ENCODE measurements around the gene MYOCOS.

DNA sequence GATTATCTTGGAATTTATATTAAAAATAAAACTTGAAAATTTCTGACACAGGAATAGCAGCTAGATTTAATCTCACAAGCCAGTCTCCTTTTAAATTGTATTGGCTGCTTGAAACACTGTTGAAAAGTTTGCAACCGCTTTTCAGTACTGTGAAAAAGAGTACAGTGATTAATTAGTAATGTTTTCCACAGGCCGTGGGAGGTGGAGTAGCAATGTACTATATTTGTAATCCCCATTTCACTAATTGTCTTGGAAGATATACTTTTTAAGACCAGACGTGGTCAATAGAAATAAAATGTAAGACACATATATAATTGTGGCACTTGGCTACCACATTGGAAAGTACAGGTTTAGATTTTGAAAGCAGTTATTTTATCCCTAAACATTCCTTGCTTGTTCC is 40.8 kb upstream of the MYOCOS start:
- TF ChIP-seq POLR2A (IDR thresholded peaks at IDR 0.05) (no peak), CTCF (IDR thresholded peaks at IDR 0.05) (no peak), POLR2AphosphoS5 (IDR thresholded peaks at IDR 0.05) (no peak)
